ENCODE measurements around the gene ATAD3B. TPM values are rescaled to one million over a fixed set of nuclear protein-coding genes. Genes with fewer than 3 reads are reported as not detected.
A peak's percentile ranks its signal among the peaks of the same experiment; 100 is the strongest.
"Not testable (repeated sequence)": the region's sequence is repeated elsewhere in the genome, so short reads cannot be mapped to it uniquely, and the experiment has no call there.

The ATAD3B gene
- total and polyA plus RNA-seq, 4 donors = 6.4 to 14.3 (median 10.3) TPM

GRCh38 chr1:1470626-1471388, 758 bp upstream of the ATAD3B start:
- Histone ChIP-seq H3K36me3 (ENCODE audit: control insufficient read depth in 4 of 4, insufficient read depth in 3 of 4, low read depth in 1 of 4, low read length in 3 of 4) (no peaks in the 10 kb centered on the region), H3K4me3 (ENCODE audit: low read depth in 1 of 3, low read length in 3 of 3) (peak overlapping the region; percentile 53 to 87 (median 82)), H3K27me3 (ENCODE audit: control insufficient read depth in 4 of 4, insufficient read depth in 4 of 4, low read length in 3 of 4) (no peaks in the 10 kb centered on the region), H3K9me3 (ENCODE audit: control insufficient read depth in 4 of 4, low read length in 3 of 4) (no peaks in the 10 kb centered on the region), H3K9ac (ENCODE audit: low read depth in 1 of 2, low read length in 2 of 2) (peak overlapping the region; percentile 4 to 60), H3K4me1 (ENCODE audit: control insufficient read depth in 4 of 4, insufficient read depth in 4 of 4, low read length in 3 of 4) (peaks cover 8 to 21% (median 14%) of the 10 kb centered on the region in 4 donors), H3K27ac (ENCODE audit: low read depth in 1 of 2, low read length in 2 of 2) (peak overlapping the region; percentile 35 to 80)
- no peak for TF ChIP-seq FOXA1 (IDR thresholded peaks at IDR 0.05)
- no peak for TF ChIP-seq RAD21 (IDR thresholded peaks at IDR 0.05)
- no peak for TF ChIP-seq EGR1 (IDR thresholded peaks at IDR 0.05; ENCODE audit: low read depth in 2 of 2)
- no peak for TF ChIP-seq REST (IDR thresholded peaks at IDR 0.05)
- no peak for TF ChIP-seq JUND (IDR thresholded peaks at IDR 0.05)
- no peak for TF ChIP-seq FOXA2 (IDR thresholded peaks at IDR 0.05)
- TF ChIP-seq NR2F2 (IDR thresholded peaks at IDR 0.05) = no peak
- no peak for TF ChIP-seq SP1 (IDR thresholded peaks at IDR 0.05)
- TF ChIP-seq GABPA (IDR thresholded peaks at IDR 0.05 in 1 of 2, conservative IDR thresholded peaks at IDR 0.05 in 1 of 2) = no peak
- TF ChIP-seq ATF3 (IDR thresholded peaks at IDR 0.05) = no peak
- no peak for TF ChIP-seq ZBTB33 (IDR thresholded peaks at IDR 0.05)
- no peak for TF ChIP-seq CTCF (IDR thresholded peaks at IDR 0.05; ENCODE audit: low read depth, low read length, missing input control)
- TF ChIP-seq YY1 (IDR thresholded peaks at IDR 0.05) = no peak
- TF ChIP-seq MAX (IDR thresholded peaks at IDR 0.05) = no peak
- no peak for TF ChIP-seq HNF4A (conservative IDR thresholded peaks at IDR 0.05)
- no peak for TF ChIP-seq HNF4G (IDR thresholded peaks at IDR 0.05)
- no peak for TF ChIP-seq RXRA (IDR thresholded peaks at IDR 0.05)
- 22% methylated on average over 16 of the region's 16 CpGs for WGBS
- DNase-seq (ENCODE audit: low spot score) = peak; percentile 41

GRCh38 chr1:1472053-1472876, 700 bp downstream of the ATAD3B start:
- not testable (repeated sequence) for H3K9me3 ChIP-seq (ENCODE audit: control insufficient read depth in 4 of 4, low read length in 3 of 4); DNase-seq (ENCODE audit: low spot score); H3K27me3 ChIP-seq (ENCODE audit: control insufficient read depth in 4 of 4, insufficient read depth in 4 of 4, low read length in 3 of 4); H3K27ac ChIP-seq (ENCODE audit: low read depth in 1 of 2, low read length in 2 of 2); H3K36me3 ChIP-seq (ENCODE audit: control insufficient read depth in 4 of 4, insufficient read depth in 3 of 4, low read depth in 1 of 4, low read length in 3 of 4)
- Histone ChIP-seq H3K9ac (ENCODE audit: low read depth in 1 of 2, low read length in 2 of 2) (peak overlapping the region in 1 of 2 donors; percentile 47), H3K4me3 (ENCODE audit: low read depth in 1 of 3, low read length in 3 of 3) (peak overlapping the region; percentile 59 to 82 (median 73)), H3K4me1 (ENCODE audit: control insufficient read depth in 4 of 4, insufficient read depth in 4 of 4, low read length in 3 of 4) (peaks cover 8 to 21% (median 14%) of the 10 kb centered on the region in 4 donors)
- 2% methylated on average over 54 of the region's 65 CpGs for WGBS

GRCh38 chr1:1476011-1476410, 4.4 kb downstream of the ATAD3B start:
- 90% methylated on average over 15 of the region's 17 CpGs for WGBS
- DNase-seq (ENCODE audit: low spot score); H3K27me3 ChIP-seq (ENCODE audit: control insufficient read depth in 4 of 4, insufficient read depth in 4 of 4, low read length in 3 of 4); H3K9me3 ChIP-seq (ENCODE audit: control insufficient read depth in 4 of 4, low read length in 3 of 4); H3K9ac ChIP-seq (ENCODE audit: low read depth in 1 of 2, low read length in 2 of 2); H3K4me3 ChIP-seq (ENCODE audit: low read depth in 1 of 3, low read length in 3 of 3); H3K27ac ChIP-seq (ENCODE audit: low read depth in 1 of 2, low read length in 2 of 2): not testable (repeated sequence)
- Histone ChIP-seq H3K4me1 (ENCODE audit: control insufficient read depth in 4 of 4, insufficient read depth in 4 of 4, low read length in 3 of 4) (peaks cover 5 to 14% (median 10%) of the 10 kb centered on the region in 4 donors), H3K36me3 (ENCODE audit: control insufficient read depth in 4 of 4, insufficient read depth in 3 of 4, low read depth in 1 of 4, low read length in 3 of 4) (peaks cover 3 to 22% (median 14%) of the 10 kb centered on the region in 4 donors)

Data from liver (tissue), 9 donors.